Fibroblast of lung (primary cell): Measurements from ENCODE around the gene PRKAG2. TPM values are rescaled to one million over a fixed set of nuclear protein-coding genes. Genes with fewer than 3 reads are reported as not detected.

ENCODE experiments used
- DNase-seq, 2 donors: peaks; one replicate each; pipeline versions ENCODE4 v3.0.0 to v3.0.0-alpha.2; 2010; ENCODE audit warnings: low read depth in 2 of 2
- H2AFZ ChIP-seq: 2 replicates; pipeline ENCODE4 v1.5.1; 2012; ENCODE audit warnings: low read length, control low read depth, inconsistent platforms
- H3K27ac ChIP-seq: 2 replicates; pipeline ENCODE4 v1.5.1; 2011; ENCODE audit warnings: low read length, control low read depth; ENCODE audit not compliant: insufficient read depth
- H3K27me3 ChIP-seq: 2 replicates; pipeline ENCODE4 v1.5.1; 2011; ENCODE audit warnings: mild to moderate bottlenecking, low read length; ENCODE audit not compliant: control insufficient read depth, insufficient read depth
- H3K36me3 ChIP-seq: 2 replicates; pipeline ENCODE4 v1.5.1; 2011; ENCODE audit warnings: low read length; ENCODE audit not compliant: control insufficient read depth, insufficient read depth
- H3K4me1 ChIP-seq: 2 replicates; pipeline ENCODE4 v1.5.1; 2011; ENCODE audit warnings: low read length; ENCODE audit not compliant: control insufficient read depth, insufficient read depth; ENCODE audit errors: extremely low read depth
- H3K4me2 ChIP-seq: 2 replicates; pipeline ENCODE4 v1.5.1; 2011; ENCODE audit warnings: low read length, control low read depth; ENCODE audit not compliant: insufficient read depth; ENCODE audit errors: extremely low read depth
- H3K4me3 ChIP-seq, 4 experiments: fragments of 200-600 bp in 1 of 4; sonication (generic) in 1 of 4; replicated peaks in 1 of 4; 2 replicates each; pipeline ENCODE4 v1.5.1; 2011 to 2016; ENCODE audit warnings: low read length in 4 of 4, low read depth in 3 of 4, mild to moderate bottlenecking in 3 of 4, control low read depth in 2 of 4, inconsistent platforms in 1 of 4, mixed read lengths in 1 of 4; ENCODE audit not compliant: insufficient read depth in 1 of 4; ENCODE audit errors: control extremely low read depth in 1 of 4
- H3K79me2 ChIP-seq: 2 replicates; pipeline ENCODE4 v1.5.1; 2012; ENCODE audit warnings: mild to moderate bottlenecking, low read length, inconsistent platforms; ENCODE audit not compliant: control insufficient read depth, insufficient read depth
- H3K9ac ChIP-seq: 2 replicates; pipeline ENCODE4 v1.5.1; 2011; ENCODE audit warnings: mild to moderate bottlenecking, low read length, control low read depth; ENCODE audit not compliant: insufficient read depth
- H3K9me3 ChIP-seq: 2 replicates; pipeline ENCODE4 v1.5.1; 2012; ENCODE audit warnings: low read depth, low read length; ENCODE audit not compliant: control insufficient read depth, insufficient read depth
- H4K20me1 ChIP-seq: 2 replicates; pipeline ENCODE4 v1.5.1; 2011; ENCODE audit warnings: low read length; ENCODE audit not compliant: control insufficient read depth, insufficient read depth; ENCODE audit errors: extremely low read depth
- CTCF ChIP-seq, 2 donors: IDR thresholded peaks in 1 of 2; conservative IDR thresholded peaks in 1 of 2; 1 replicate in 1 of 2; 2 replicates in 1 of 2; pipeline ENCODE4 v1.5.1; 2011 to 2012; ENCODE audit warnings: low read length in 2 of 2, control low read depth in 1 of 2, inconsistent platforms in 1 of 2, low read depth in 1 of 2, mild to moderate bottlenecking in 1 of 2
- EZH2 ChIP-seq: IDR thresholded peaks from 2 replicates; pipeline ENCODE4 v1.5.1; 2012; ENCODE audit warnings: low read length, control low read depth, mild to moderate bottlenecking; ENCODE audit errors: missing control alignments
- polyA plus RNA-seq, 2 donors: library from polyadenylated mRNA; depleted of rRNA in 1 of 2; stranded (reverse) in 1 of 2; unstranded in 1 of 2; fragments of >200 nt; gene quantifications; 2 replicates each; pipeline ENCODE4 v1.2.1, GENCODE V29; 2011 to 2012; ENCODE audit warnings: missing spikeins in 1 of 2
- total RNA-seq: library from RNA; depleted of rRNA; stranded (reverse); fragments of >200 nt; gene quantifications from 2 replicates; pipeline ENCODE4 v1.2.1, GENCODE V29; 2014

The PRKAG2 gene
- total and polyA plus RNA-seq, 2 donors (not counting 1 experiment from before 2014, with no cell fraction given) = 11.9 to 56.7 TPM

- Histone ChIP-seq H4K20me1 (no peaks in the 10 kb centered on the region), H3K4me2 (no peak overlapping the region), H3K79me2 (no peaks in the 10 kb centered on the region), H3K9me3 (no peaks in the 10 kb centered on the region), H3K27me3 (no peaks in the 10 kb centered on the region), H3K4me1 (no peaks in the 10 kb centered on the region), H3K27ac (no peak overlapping the region), H3K9ac (no peak overlapping the region), H3K36me3 (no peaks in the 10 kb centered on the region), H3K4me3 (no peak overlapping the region), H2AFZ (no peak overlapping the region)
- no peak for DNase-seq
- TF ChIP-seq CTCF (conservative IDR thresholded peaks at IDR 0.05 in 1 of 2, IDR thresholded peaks at IDR 0.05 in 1 of 2; ENCODE audit: low read depth in 1 of 2, low read length in 2 of 2) (no peak), EZH2 (no peak)
These were observed 82.9 kb downstream of the PRKAG2 start for GRCh38 chr7:151793991-151794507.

- Histone ChIP-seq H3K36me3 (no peaks in the 10 kb centered on the region), H3K4me2 (no peak overlapping the region), H3K9ac (no peak overlapping the region), H3K4me1 (no peaks in the 10 kb centered on the region), H4K20me1 (no peaks in the 10 kb centered on the region), H3K4me3 (no peak overlapping the region), H3K79me2 (no peaks in the 10 kb centered on the region), H3K27ac (no peak overlapping the region), H3K27me3 (no peaks in the 10 kb centered on the region), H2AFZ (no peak overlapping the region), H3K9me3 (no peaks in the 10 kb centered on the region)
- no peak for TF ChIP-seq CTCF (conservative IDR thresholded peaks at IDR 0.05 in 1 of 2, IDR thresholded peaks at IDR 0.05 in 1 of 2; ENCODE audit: low read depth in 1 of 2, low read length in 2 of 2)
- TF ChIP-seq EZH2 = no peak
- no peak for DNase-seq
These were observed 83.4 kb downstream of the PRKAG2 start for GRCh38 chr7:151793531-151793951.

- no peaks in the 10 kb centered on the region for H3K36me3 ChIP-seq
- no peak overlapping the region for H2AFZ ChIP-seq
- no peaks in the 10 kb centered on the region for H4K20me1 ChIP-seq
- H3K9ac ChIP-seq = no peak overlapping the region
- H3K9me3 ChIP-seq = no peaks in the 10 kb centered on the region
- no peaks in the 10 kb centered on the region for H3K27me3 ChIP-seq
- H3K4me2 ChIP-seq = no peak overlapping the region
- DNase-seq = no peak
- H3K79me2 ChIP-seq = no peaks in the 10 kb centered on the region
- no peak overlapping the region for H3K27ac ChIP-seq
- H3K4me1 ChIP-seq = no peaks in the 10 kb centered on the region
- TF ChIP-seq CTCF (conservative IDR thresholded peaks at IDR 0.05 in 1 of 2, IDR thresholded peaks at IDR 0.05 in 1 of 2; ENCODE audit: low read depth in 1 of 2, low read length in 2 of 2) (no peak), EZH2 (no peak)
- H3K4me3 ChIP-seq = no peak overlapping the region
These were observed 84.3 kb downstream of the PRKAG2 start for GRCh38 chr7:151792636-151793035.
